ENCODE measurements around the gene CD300LD.

- TF ChIP-seq CTCF (IDR thresholded peaks at IDR 0.05; ENCODE audit: poor library complexity, severe bottlenecking) (no peak), EP300 (conservative IDR thresholded peaks at IDR 0.05; ENCODE audit: poor library complexity, severe bottlenecking) (no peak), REST (IDR thresholded peaks at IDR 0.05; ENCODE audit: borderline replicate concordance) (no peak), EZH2 (IDR thresholded peaks at IDR 0.05; ENCODE audit: borderline replicate concordance, insufficient read depth, low read length, poor library complexity, severe bottlenecking) (no peak), MXI1 (conservative IDR thresholded peaks at IDR 0.05; ENCODE audit: poor library complexity, severe bottlenecking) (no peak)
Observed at GRCh38 chr17:74624131-74624530, 32.0 kb upstream of the CD300LD start.
